ENCODE results near the gene FBLN7. TPM values are rescaled to one million over a fixed set of nuclear protein-coding genes. Genes with fewer than 3 reads are reported as not detected.

The FBLN7 gene
- total RNA-seq, 1 donor from 2014 or later, result 4.0 TPM

DNA sequence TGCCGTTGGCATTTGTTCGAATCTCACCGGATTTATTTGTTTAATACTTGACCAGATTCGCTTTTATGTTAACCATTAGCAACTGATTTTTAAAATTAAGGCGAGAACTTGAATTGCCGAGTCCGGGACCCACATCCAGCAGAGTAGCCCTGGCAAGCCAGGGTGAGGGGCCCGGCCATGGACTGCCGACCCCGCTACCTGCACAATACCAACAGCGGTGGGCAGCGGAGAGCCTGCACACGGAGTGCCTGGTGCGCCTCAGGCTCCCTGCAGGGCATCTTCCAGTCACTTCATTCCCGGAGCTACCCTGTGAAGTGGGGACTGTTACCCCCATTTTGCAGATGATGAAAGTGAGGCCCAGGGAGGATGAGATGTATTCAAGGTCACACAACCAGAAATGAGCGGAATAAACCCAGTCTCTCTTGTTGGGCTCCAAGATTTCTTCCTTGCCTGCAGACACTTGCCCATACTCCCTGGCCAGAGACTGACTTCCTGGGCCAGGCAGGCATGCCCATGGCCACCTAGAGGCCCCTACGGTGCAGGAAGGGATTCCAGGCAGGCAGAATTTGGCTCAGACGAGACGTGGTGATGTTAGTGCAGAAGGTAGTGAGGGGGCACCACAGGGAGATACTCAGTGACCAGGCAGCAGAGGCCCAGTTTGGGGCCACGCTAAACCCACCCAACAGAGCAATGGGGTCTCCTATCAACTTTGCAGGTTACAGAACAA, 2.9 kb downstream of the FBLN7 start:
- DNase-seq, result no peak

DNA sequence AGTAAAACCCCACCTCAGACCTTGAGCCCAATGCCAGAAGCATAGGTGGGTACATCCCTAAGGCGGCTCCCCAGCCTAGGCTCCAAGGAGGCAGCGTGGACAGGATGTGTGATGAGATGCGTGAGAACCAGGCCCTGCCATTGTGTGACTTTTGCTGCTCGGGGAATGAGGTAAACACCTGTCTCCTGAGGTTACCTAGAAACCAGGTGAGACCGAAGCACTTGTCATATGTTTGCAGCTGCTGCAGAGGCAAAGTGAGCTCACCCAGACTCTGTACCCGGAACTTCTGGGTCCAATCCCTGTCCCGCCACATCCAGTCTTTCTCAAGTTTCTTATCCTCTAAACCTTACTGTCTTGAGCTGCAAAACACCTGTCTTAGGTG, 3.4 kb downstream of the FBLN7 start:
- no peak for DNase-seq

DNA sequence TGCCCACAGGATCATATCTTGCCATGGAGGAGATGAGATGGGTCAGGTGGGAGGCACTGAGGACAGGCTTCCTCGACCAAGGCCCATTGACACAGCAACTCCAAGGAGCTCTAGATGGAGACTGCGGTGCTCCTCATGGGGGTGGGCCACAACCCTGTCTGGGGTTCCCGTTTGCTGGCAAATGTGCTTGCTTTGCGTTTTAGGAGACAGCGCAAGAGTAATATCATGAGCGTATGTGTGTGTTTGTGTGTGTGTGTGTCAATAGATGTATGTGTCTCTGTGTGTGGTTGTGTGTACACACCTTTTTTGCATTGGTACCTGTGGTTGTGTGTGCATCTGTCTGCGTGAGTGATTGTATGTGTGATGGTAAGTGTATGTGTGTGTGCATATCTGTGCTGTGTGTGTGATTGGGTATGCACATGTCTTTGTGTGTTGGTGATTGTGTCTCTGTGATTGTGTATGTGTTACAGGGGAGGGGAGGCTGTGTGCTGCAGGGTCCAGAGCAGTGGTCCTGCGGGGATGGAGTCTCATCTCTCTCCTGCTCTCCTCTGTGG, 4.4 kb downstream of the FBLN7 start:
- no peak for DNase-seq

DNA sequence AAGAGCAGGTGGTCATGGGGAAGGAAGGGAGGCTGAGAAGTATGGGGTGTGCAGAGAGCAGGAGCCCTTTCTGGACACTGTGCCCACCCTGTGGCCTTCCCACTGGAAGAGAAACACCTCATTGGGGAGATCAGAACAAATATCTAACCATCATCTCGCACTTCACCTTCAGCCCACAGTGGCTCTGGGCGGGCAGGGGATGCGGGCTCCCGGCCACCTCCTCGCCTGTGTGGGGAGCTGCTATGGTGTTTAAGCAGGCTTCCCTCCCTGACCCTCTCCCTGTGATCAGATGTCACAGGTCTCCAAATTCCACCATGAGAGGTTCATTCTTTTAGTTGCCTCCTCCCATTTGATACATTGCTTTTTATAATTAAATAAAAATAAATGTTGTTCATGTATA, 5.0 kb downstream of the FBLN7 start:
- DNase-seq, result no peak

DNA sequence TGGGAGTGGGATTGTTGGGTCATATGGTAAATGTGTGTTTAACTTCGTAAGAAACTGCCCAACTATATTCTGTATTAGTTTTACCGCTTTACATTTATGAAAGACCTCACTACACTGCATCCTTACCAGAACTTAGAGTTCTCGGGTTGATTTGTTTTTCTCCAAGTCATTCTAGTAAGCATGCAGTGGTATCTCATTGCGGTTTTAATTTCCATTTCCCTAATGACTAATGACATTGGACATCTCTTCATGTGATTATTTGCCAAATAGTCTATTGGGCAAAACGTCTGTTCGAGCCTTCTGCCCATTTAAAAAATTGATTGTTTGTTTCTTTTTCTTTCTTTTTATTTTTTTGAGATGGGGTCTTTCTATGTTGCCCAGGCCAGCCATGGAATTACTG, 6.8 kb downstream of the FBLN7 start:
- DNase-seq, result no peak

DNA sequence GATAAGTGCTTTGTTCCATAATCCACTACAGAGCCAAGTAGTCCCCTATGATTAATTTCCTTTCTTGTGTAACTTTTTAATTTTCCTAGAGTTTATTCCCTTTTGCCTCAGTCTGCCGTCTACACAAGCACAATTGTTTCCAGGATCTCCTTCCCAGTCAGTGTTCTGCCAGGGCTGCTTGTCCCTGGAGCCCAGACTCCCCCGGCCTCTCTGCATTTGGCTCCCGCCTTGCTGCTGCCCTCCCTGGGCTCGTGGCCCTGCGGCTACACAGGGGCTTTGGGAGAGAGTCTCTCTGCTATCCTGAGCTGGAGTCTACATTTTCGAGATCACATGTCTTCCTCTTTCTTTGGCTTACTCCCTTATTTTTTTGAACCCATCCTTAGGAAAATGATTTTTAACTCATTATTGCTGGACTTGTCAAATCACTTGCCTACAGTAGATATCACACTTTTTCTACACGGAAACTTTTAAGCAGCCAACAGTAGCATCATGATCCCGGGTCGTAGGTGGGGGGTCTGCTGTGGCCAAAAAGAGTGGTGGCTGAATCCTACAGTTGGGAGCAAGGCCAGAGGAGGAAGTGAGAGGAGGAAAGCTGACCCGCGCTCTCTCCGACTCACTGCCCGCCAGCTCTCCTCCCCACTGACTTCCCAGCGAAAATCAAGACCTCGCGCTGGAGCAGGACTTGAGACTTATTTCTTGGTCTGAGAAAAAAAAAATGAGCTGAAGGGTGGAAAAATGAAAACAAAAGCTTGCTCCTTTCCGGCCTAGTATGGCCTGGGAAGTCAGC, 9.4 kb downstream of the FBLN7 start:
- DNase-seq, result no peak

DNA sequence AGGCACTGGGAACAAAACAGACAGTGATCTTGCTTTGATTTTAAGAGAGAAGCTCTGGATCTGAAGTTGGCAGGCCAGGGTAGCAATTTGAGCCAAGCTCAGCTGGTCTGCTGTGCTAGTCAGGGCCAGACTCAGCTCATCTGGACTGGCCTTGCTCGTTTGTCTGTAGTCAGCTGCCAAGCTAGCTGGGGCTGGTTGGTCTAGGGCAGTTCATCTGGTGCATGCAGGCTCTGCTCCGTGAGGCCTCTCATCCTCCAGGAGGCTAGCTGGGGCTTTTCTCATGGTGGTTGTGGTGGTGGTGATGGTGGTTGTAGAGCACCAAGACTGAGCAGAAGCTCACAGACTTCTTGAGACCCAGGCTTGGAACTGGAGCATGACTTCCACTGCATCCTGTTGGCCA, 10.3 kb downstream of the FBLN7 start:
- no peak for DNase-seq

DNA sequence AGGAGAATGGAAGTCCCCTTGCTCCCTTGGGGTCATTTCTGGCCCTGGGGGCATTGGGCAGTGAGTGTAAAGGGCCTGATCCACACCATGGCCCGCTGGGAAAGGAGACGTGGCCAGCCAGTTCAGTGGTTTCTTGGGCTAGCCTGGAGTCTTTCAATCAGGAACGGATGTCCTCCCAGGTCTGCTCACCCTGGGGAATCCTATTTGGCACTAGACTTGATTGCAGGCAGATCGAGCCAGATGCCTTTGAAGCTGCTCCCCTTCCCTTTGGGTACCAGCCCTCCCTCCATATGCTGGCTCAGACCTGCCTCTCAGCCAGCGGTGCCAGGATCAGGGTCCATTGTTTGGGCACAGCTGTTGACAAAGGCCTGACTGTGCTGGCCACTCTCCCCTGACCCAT, 11.0 kb downstream of the FBLN7 start:
- DNase-seq, result no peak

DNA sequence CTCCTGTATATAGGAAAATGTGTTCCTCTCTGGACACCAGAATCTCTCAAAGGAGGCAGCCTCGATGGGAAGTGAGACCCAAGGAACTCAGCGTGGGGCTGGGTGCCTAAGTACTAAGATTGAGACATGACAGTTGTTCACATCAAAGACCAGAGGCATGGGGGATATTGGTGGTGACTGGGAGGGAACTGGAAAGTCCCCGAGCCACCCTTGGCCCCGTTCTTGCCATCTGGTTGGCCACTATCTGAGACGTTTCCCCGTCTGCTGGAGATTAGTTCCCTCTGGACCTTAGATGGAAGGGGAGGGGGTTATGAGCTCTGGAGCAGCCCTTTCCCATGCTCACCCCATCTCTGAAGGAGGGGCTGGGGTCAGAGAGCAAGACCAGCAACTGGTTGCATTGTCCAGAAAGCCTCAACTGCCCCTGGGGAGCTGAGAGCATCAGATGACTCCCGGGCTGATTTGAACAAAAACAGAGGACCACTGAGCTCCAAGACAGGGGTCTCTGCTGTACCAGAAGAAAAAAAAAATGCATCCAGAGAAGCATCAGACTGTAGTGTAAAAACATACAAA, 11.8 kb downstream of the FBLN7 start:
- DNase-seq, result no peak

DNA sequence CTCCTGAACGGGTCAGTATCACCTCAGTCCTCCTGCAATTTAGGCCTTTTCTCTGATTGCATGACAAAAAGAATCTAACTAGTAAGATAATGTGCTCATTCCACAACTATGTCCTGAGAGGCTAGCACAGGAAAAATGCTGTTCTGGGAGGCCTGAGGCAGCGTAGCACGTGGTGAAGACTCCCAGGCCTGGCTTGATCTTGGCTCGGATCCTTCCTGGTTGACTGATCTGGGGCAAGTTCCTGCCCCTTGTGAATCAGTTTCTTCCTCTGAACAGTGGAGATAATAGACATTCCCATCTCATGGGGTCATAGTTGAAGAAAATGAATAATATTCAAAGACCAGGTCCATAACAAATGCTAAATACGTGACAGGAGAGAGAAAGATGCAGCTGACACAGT, 12.3 kb downstream of the FBLN7 start:
- peak; percentile 4 for DNase-seq

DNA sequence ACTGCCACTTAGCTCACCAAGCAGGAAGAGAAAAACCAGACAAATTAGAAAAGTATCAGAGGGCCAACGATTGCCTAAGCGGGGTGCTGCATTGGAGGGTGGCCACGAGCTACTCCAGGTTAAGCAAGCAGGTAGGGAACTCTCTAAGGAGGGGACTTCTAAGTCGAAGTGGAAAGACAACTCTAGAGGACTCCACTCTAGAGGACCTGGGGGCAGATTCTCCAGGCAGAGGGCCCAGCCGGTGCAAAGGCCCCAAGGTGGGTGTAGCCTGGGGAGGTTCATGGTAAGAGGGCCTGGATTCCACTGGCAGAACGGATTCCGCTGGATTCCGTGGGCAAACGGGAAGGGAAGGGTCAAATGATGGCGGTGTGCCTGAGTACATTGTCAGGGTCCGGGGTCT, 12.7 kb downstream of the FBLN7 start:
- DNase-seq, result no peak

DNA sequence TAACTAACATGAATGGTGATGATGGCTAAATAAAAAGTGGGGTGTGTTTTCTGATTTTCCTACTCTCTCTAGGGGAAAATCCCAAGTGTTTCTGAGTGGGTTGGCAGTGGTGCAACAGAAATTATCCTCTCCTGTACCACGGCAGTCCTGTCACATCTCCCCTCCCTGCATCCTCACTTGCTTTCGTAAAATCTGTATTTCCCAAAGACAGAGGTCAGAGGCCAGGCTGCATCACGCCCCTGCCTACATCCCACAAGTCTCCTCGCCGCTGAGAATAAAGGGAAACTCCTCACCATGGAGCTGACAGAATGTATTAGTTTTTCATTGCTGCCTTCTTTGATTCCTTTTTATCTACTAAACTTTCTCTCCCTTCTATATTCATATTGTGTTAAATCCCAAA, 13.1 kb downstream of the FBLN7 start:
- DNase-seq, result no peak

DNA sequence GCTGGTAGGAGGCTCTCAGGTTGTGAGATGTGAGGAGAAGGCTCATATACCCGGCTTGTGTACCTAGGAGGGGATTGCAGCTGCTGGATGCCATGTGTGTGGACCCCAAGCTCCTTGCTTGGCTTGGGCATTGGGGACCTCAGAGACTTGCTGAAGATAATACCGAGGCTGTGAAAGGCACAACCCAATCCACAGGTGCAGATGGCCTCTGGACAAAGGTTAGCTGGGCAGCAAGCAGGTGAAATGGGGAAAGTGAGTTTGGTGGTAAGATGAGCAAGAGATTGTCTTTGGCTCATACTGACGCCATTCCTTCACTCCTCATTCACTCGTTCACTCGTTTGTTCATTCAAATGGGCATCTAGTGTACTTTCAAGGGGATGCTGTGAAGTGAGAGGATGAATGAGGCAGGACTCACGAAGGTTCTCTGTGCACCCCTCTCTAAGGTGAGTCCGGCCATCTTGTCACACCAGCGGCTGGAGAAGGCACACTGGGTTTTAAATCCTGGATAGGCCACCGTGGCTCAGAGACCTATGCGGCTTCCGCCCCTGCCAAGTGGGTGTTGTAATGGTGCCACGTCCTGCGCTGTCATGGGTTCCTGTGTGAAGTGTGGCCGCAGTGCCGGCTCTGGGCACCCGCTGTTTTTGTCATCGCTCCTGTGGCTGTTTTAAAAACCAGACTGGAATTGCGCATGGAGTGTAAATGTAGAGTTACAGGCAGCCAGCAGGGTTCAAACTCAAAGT, 13.7 kb downstream of the FBLN7 start:
- no peak for DNase-seq

DNA sequence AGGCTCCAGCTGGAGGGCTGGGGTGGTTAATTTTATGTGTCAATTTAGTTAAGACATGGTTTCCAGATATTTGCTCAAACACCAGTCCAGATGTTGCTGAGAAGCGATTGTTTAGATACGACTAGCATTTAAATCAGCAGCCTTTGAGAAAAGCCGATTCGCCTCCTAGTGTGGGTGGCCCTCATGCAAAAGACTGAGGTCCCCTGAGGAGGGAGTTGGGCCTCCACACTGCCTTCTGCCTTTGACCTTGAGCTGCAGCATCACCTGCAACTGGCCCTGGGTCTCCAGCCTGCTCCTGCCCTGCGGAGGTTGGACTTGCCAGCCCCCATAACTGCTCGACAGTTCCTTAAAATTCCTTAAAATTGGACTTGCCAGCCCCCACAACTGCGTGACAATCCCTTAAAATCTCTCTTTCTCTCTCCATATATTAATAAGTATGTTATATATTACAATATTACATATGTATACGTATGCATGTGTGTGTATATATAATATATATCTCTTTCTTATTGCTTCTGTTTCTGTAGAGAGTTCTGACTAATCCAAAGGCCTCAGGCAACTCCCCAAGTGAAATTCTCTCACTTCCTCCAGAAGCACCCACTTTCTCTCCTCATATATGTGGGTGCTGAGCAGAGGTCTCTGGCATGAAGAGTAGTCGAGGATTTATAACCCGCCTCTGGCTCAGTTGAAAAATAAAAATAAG, 14.4 kb downstream of the FBLN7 start:
- DNase-seq, result no peak

DNA sequence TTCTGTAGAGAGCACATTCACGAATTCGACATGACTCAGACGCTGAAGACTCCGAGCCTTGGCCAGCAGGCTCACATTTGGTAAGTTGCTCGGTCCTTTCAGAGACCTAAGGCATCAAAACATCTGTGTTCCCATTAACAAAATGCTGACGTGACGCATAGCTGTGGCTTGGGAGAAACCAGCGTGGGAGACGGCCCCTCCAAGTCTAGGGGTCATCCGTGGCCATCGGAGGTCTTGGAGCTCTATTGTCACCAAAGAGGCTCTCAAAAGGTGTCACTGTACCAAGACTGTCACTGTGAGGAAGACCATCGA, 14.9 kb downstream of the FBLN7 start:
- DNase-seq, result no peak

DNA sequence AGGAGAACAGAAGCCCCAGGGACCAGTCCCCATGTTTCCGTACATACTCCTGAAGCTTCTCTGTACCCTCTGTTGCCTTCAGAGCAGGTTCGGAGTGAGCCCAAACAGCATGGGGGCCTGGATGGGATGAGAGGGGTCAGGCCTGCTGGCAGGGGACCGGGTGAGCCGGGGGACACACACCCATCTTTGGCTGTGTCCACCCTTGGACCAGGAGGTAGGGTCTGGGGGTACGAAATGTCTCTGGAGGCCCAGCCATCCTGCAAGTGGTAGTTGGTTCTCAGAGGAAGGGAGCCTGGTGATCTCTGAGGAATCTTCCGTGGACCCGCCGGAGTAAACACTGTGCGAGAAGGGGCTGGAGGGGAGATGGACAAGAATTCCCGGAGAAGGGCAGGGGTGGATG, 15.3 kb downstream of the FBLN7 start:
- no peak for DNase-seq

DNA sequence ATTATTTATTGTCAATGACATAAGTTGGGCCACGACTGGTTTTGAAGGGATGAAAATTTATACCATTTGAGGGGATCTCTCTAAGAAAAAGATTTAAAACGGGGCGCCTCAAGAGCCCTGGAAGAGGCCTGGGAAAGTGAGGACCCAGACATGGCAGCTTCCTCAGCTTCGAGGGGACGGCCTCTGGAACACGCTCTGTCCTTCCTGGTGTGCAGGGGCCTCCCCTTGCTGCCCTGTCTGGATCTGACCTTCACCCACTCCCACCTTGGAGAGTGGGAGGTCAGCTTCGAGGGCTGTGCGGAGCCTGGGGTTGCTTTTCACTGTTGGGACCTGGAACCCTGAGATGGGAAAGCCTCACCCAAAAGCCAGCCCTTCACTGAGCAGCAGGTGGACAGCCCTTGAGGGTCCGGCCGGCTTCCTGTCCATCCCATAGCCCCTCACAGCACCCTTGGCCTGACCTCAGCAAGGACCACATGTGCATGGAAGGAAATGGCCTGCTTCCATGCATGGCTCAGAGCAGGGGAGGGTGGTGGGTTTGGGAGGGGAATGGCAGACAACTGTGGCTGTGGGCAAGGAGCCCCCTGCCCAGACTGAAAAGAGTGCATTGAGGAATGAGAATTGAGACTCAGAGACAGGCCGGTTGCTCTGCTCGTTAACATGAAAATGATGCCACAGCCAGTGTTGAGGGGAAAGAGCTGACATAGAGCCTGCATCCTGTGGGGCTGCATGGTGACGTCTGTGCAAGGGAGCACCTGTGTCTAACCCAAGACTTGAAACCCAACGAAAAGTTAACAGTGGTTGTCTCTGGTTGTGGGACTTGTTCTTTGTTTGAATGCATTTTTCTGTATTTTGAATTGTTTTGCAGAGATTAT, 16.3 kb downstream of the FBLN7 start:
- no peak for DNase-seq

DNA sequence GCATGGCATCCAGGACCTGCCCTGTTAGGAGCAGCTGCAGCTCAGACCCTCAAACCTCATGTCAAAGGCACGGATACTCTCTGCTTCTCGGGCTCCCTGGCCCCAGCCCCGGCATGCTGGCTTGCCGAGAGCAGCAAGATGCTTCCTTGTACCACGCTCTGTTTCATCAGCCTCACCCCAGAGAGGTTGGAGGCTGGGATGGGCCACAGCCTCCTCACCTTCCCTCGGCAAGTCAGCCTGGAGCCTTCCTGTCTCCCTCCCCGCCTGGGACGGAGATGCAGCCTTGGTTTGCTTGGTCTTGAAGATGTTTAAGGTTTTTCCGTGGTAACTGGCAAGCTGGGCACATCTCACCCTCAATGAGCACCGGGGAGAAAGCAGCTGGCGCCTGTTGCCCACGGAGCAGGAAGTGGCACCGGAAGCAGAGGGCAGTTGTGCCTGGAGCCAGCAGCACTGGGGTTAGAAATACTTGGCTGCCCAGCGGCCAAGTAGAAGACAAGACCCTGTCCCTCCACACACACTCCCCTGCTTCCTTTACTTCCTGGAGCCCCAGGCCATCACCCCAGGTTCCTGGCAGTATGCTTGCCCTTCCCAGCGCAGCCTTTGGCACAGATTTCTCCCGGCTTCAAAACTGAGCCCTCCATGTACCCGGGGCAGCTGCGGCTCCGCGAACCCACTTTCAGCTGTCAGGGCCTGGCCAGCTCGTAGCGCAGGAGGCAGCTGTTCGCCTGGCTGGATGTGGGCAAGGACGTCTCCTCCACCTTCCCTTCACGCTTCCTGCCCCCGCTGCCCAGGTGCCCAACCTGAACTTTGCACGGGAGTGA, 17.4 kb downstream of the FBLN7 start:
- DNase-seq, result no peak

DNA sequence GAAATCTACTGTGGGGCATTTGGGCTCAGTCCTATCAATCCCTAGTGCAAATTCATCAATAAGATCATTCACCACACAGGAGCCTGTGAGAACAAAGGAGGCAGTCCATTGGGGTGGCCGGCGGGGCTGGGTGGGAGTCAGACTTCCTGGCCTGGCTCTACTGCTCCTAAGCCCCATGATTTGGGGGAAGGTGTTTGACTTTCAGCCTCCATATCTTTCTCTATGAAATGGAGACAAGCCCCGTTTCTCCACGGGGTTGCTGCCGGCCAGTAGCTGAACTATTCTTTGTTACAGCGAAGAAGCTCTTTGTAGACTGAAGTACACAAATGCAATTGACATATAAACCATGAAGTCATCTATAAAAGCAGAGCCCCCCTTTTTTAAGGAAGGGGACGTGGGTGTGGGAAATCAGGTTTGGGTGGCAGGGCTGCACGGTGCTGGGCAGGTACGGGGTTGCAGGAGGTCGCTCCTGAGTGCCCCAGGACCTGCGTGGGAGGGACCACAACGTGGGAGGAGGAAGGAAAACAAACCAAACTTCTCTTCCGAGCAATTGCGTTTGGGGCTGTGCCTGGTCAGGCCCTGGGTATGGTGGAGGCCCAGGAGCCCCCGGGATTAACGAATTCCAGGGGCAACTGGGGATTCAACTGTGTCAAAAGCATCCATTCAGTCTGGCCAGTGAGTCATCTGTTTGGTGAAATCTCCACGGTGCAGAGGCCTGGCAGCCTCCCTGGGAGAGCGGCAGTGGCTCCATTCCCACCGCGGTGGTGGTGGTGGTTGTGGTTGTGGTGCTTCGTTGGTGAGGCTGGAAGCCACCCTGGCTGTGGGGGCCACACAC, 18.2 kb downstream of the FBLN7 start:
- DNase-seq, result no peak

All from skin of body (tissue), 2 donors.